ENCODE data around the gene PGM1. TPM values are rescaled to one million over a fixed set of nuclear protein-coding genes. Genes with fewer than 3 reads are reported as not detected.

Gene PGM1
- polyA plus RNA-seq, 6 donors from 2014 or later: 11.9 to 50.8 (median 21.0) TPM

Other genes with a start within 250 kb of the PGM1 start
- 10 to 100 TPM; 13.4 to 35.8 (median 22.6) TPM for gene ALG6, start 225.8 kb upstream of the PGM1 start, polyA plus RNA-seq (ENCODE audit: low read depth in 6 of 6)
- gene ITGB3BP, start 70.2 kb upstream of the PGM1 start, polyA plus RNA-seq (ENCODE audit: low read depth in 6 of 6): 10 to 100 TPM; 22.3 to 49.5 (median 32.4) TPM
- 1 to 10 TPM; 3.4 to 7.2 (median 5.0) TPM for gene EFCAB7, start 69.9 kb upstream of the PGM1 start, polyA plus RNA-seq (ENCODE audit: low read depth in 6 of 6)
- 1 to 10 TPM in 4 of 6 donors, under 1 TPM in 2; 0.36 to 6.2 (median 1.3) TPM for gene ROR1, start 180.6 kb downstream of the PGM1 start, polyA plus RNA-seq (ENCODE audit: low read depth in 6 of 6)

Data from naive B cell (primary cell).